Measurements from ENCODE around the gene GTPBP2.

DNA sequence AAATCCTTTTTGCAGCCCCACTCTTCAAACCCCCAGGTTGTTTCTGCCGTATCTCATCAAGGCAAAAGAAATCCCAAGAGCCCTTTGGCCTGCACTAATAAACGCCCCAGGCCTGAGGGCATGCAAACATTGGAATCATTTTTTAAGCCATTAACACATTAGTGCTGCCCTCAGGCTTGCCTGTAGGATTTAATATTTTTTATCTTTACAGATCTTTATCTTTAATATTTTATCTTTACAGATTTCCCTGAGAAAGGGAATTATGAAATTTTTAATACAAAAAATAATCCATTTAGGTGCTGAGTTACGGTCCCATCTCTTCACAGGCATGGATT, 14.7 kb downstream of the GTPBP2 start:
- TF ChIP-seq, protein P1, sequence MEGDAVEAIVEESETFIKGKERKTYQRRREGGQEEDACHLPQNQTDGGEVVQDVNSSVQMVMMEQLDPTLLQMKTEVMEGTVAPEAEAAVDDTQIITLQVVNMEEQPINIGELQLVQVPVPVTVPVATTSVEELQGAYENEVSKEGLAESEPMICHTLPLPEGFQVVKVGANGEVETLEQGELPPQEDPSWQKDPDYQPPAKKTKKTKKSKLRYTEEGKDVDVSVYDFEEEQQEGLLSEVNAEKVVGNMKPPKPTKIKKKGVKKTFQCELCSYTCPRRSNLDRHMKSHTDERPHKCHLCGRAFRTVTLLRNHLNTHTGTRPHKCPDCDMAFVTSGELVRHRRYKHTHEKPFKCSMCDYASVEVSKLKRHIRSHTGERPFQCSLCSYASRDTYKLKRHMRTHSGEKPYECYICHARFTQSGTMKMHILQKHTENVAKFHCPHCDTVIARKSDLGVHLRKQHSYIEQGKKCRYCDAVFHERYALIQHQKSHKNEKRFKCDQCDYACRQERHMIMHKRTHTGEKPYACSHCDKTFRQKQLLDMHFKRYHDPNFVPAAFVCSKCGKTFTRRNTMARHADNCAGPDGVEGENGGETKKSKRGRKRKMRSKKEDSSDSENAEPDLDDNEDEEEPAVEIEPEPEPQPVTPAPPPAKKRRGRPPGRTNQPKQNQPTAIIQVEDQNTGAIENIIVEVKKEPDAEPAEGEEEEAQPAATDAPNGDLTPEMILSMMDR (conservative IDR thresholded peaks at IDR 0.05) = no peak
- no peak for TF ChIP-seq ZFX (IDR thresholded peaks at IDR 0.05)

Measured in C4-2B (cell line).